GM12892 (cell line): ENCODE measurements around the gene EPB41L4A.

Experiments used
- POLR2A ChIP-seq: IDR thresholded peaks from 2 replicates; pipeline ENCODE4 v1.6.1; 2011; ENCODE audit warnings: low read depth, low read length, control low read depth
- POLR2AphosphoS5 ChIP-seq: IDR thresholded peaks from 2 replicates; pipeline ENCODE4 v1.6.1; 2011; ENCODE audit warnings: low read depth, low read length, control low read depth
- TAF1 ChIP-seq: IDR thresholded peaks from 2 replicates; pipeline ENCODE4 v1.6.1; 2011; ENCODE audit warnings: low read depth, mild to moderate bottlenecking, control low read depth, low read length, borderline replicate concordance

DNA sequence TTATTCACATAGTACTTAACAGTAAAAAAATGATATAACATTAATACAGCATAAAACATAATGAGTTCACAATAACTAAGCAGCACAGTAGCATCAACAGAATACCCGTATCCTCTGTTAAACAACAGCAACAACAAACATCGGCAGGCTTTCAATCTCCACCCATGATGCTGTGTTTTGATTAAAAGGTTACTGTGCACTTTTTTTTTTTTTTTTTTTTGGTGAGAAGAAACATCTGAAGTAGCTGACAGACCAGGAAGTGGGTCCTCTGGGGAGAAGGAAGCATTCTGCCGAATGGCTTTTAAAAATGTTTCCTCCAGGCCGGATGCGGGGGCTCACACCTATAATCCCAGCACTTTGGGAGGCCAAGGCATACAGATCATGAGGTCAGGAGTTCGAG is 282.3 kb downstream of the EPB41L4A start:
- TF ChIP-seq POLR2AphosphoS5 (no peak), POLR2A (no peak), TAF1 (no peak)
